Measurements from ENCODE around the gene TRMT1.

DNA sequence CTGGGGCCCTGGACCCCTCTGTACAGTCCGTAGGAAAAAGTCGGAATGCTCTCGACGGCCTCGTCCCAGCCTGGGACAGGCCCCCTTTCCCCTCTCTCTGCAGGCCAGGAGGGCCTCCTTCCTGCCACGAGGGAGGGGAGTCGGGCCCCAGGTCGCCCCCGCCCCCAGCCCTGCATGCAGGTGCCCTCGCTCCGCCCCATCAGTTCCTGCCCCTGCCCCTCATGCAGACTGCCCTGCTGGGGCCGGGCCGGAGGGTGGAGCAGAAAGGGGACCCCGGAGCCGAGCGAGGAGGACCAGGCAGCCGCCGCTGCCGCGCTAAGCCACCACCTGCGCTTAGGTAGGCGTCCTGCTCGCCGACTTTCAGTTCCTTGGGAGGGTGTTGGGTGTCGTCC lies 21.2 kb downstream of the TRMT1 start:
- TF ChIP-seq, protein P1, sequence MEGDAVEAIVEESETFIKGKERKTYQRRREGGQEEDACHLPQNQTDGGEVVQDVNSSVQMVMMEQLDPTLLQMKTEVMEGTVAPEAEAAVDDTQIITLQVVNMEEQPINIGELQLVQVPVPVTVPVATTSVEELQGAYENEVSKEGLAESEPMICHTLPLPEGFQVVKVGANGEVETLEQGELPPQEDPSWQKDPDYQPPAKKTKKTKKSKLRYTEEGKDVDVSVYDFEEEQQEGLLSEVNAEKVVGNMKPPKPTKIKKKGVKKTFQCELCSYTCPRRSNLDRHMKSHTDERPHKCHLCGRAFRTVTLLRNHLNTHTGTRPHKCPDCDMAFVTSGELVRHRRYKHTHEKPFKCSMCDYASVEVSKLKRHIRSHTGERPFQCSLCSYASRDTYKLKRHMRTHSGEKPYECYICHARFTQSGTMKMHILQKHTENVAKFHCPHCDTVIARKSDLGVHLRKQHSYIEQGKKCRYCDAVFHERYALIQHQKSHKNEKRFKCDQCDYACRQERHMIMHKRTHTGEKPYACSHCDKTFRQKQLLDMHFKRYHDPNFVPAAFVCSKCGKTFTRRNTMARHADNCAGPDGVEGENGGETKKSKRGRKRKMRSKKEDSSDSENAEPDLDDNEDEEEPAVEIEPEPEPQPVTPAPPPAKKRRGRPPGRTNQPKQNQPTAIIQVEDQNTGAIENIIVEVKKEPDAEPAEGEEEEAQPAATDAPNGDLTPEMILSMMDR (IDR thresholded peaks at IDR 0.05): no peak
- TF ChIP-seq RELA (CRISPR knock-in tag; IDR thresholded peaks at IDR 0.05; ENCODE audit: borderline replicate concordance) (no peak), SP1 (CRISPR knock-in tag; conservative IDR thresholded peaks at IDR 0.05) (no peak; the same call in 1 of the 2 replicates), NFE2L1 (CRISPR knock-in tag; IDR thresholded peaks at IDR 0.05) (no peak)
- TF ChIP-seq, protein P2, sequence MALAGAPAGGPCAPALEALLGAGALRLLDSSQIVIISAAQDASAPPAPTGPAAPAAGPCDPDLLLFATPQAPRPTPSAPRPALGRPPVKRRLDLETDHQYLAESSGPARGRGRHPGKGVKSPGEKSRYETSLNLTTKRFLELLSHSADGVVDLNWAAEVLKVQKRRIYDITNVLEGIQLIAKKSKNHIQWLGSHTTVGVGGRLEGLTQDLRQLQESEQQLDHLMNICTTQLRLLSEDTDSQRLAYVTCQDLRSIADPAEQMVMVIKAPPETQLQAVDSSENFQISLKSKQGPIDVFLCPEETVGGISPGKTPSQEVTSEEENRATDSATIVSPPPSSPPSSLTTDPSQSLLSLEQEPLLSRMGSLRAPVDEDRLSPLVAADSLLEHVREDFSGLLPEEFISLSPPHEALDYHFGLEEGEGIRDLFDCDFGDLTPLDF (CRISPR knock-in tag; IDR thresholded peaks at IDR 0.05): no peak

All from WTC11 (cell line).